ACC112 (cell line): ENCODE data around the gene NR1D2.

ENCODE experiments used
- H2AFZ ChIP-seq: fragments of 200-600 bp; sonication (generic); one replicate; pipeline ENCODE4 v1.6.0; 2017; ENCODE audit warnings: antibody characterized with exemption, low read length; ENCODE audit not compliant: unreplicated experiment
- H3K27ac ChIP-seq: fragments of 200-600 bp; sonication (generic); 2 replicates; pipeline ENCODE4 v1.5.1; 2014; ENCODE audit warnings: low read depth, mild to moderate bottlenecking, antibody characterized with exemption, low read length, moderate library complexity
- H3K27me3 ChIP-seq: fragments of 200-600 bp; sonication (generic); 2 replicates; pipeline ENCODE4 v1.6.1; 2014; ENCODE audit warnings: mild to moderate bottlenecking, antibody characterized with exemption, low read length, moderate library complexity, mixed read lengths; ENCODE audit not compliant: insufficient read depth
- H3K36me3 ChIP-seq: fragments of 200-600 bp; sonication (generic); 2 replicates; pipeline ENCODE4 v1.6.1; 2016; ENCODE audit warnings: mild to moderate bottlenecking, antibody characterized with exemption, low read length, moderate library complexity, mixed read lengths; ENCODE audit not compliant: insufficient read depth
- H3K4me1 ChIP-seq: fragments of 200-600 bp; sonication (generic); one replicate; pipeline ENCODE4 v1.6.1; 2016; ENCODE audit warnings: low read length, mixed read lengths; ENCODE audit not compliant: insufficient read depth, unreplicated experiment, control insufficient read depth
- H3K4me3 ChIP-seq: fragments of 200-600 bp; sonication (generic); 2 replicates; pipeline ENCODE4 v1.5.1; 2014; ENCODE audit warnings: mild to moderate bottlenecking, low read depth, low read length
- H3K79me2 ChIP-seq: fragments of 200-600 bp; sonication (generic); one replicate; pipeline ENCODE4 v1.6.0; 2016; ENCODE audit warnings: low read length; ENCODE audit not compliant: control insufficient read depth, unreplicated experiment, insufficient read depth

The NR1D2 gene

DNA sequence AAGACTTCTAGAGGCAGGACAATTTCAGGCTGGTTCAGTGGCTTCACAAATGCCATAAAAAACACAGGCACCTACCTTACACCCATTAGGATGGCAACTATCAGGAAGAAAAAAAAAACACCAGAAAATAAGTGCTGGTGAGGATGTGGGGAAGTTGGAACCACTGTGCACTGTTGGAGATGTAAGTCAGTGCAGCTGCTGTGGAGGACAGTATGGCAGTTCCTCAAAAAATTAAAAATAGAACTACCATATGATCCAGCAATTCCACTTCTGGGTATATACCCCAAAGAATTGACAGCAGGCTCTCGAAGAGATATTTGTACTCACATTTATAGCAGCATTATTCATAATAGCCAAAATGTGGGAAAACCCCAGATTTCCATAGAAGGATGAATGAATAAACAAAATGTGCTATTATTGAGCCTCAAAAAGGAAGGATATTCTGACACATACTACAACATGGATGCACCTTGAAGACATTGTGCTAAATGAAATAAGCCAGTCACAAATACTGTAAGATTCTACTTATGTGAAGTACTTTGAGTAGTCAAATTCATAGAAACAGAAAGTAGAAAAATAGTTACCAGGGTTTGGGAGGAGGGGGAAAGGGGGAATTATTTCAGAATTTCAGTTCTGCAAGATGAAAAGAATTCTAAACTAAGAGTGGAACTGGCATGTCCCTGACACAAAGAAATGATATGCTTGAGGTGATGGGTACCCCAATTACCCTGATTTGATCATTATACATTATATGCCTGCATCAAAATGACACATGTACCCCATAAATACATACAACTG lies 40.9 kb downstream of the NR1D2 start:
- no peaks in the 10 kb centered on the region for H3K79me2 ChIP-seq
- no peaks in the 10 kb centered on the region for H3K4me1 ChIP-seq
- no peak overlapping the region for H2AFZ ChIP-seq
- H3K4me3 ChIP-seq: no peak overlapping the region
- H3K27ac ChIP-seq: no peak overlapping the region
- H3K27me3 ChIP-seq: no peaks in the 10 kb centered on the region
- H3K36me3 ChIP-seq: no peaks in the 10 kb centered on the region

DNA sequence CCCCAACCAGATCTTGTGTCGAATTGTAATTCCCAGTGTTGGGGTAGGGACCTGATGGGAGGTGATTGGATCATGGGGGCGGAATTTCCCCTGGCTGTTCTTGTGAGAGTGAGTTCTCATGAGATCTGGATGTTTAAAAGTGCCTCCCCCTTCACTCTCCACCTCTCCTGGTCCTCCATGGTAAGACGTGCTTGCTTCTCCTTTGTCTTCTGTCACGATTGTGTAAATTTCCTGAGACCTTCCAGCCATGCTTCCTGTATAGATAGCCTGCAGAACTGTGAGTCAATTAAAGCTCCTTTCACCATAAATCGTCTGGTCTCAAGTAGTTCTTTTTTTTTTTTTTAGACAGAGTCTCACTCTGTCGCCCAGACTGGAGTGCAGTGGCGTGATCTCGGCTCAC lies 42.3 kb downstream of the NR1D2 start:
- Histone ChIP-seq H3K79me2 (no peaks in the 10 kb centered on the region), H3K27me3 (no peaks in the 10 kb centered on the region), H2AFZ (no peak overlapping the region), H3K36me3 (no peaks in the 10 kb centered on the region), H3K4me1 (no peaks in the 10 kb centered on the region), H3K4me3 (no peak overlapping the region), H3K27ac (no peak overlapping the region)

- Histone ChIP-seq H3K4me1 (no peaks in the 10 kb centered on the region), H3K27ac (no peak overlapping the region), H3K79me2 (no peaks in the 10 kb centered on the region), H2AFZ (no peak overlapping the region), H3K4me3 (no peak overlapping the region), H3K27me3 (no peaks in the 10 kb centered on the region), H3K36me3 (no peaks in the 10 kb centered on the region)
Observed at GRCh38 chr3:23991306-23991682, 46.2 kb downstream of the NR1D2 start.

- Histone ChIP-seq H3K36me3 (no peaks in the 10 kb centered on the region), H3K27me3 (no peaks in the 10 kb centered on the region), H2AFZ (no peak overlapping the region), H3K4me1 (no peaks in the 10 kb centered on the region), H3K4me3 (no peak overlapping the region), H3K27ac (no peak overlapping the region), H3K79me2 (no peaks in the 10 kb centered on the region)
Observed at GRCh38 chr3:23991683-23992628, 46.9 kb downstream of the NR1D2 start.

GRCh38 chr3:23993556-23994243 lies 48.6 kb downstream of the NR1D2 start:
- Histone ChIP-seq H2AFZ (no peak overlapping the region), H3K4me3 (no peak overlapping the region), H3K4me1 (no peaks in the 10 kb centered on the region), H3K36me3 (no peaks in the 10 kb centered on the region), H3K27me3 (no peaks in the 10 kb centered on the region), H3K27ac (no peak overlapping the region), H3K79me2 (no peaks in the 10 kb centered on the region)

DNA sequence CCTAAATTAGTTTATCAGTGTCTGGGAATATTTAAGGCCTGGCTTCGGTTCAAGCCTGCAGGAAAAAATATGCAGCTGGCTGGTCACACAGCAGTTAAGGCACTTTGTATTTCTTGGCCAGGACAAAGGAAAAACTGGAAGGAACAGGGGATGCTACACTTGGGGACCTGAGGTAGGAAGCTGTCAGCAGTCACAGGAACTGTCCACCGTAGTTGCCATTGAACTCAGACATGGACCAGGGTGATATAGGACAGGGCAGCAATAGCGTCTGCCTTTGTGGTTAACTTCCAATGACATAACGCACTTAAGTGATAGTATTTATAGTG lies 49.1 kb downstream of the NR1D2 start:
- Histone ChIP-seq H3K4me1 (no peaks in the 10 kb centered on the region), H3K27ac (no peak overlapping the region), H3K4me3 (no peak overlapping the region), H3K27me3 (no peaks in the 10 kb centered on the region), H3K36me3 (no peaks in the 10 kb centered on the region), H3K79me2 (no peaks in the 10 kb centered on the region), H2AFZ (no peak overlapping the region)

GRCh38 chr3:23995219-23995618 lies 50.1 kb downstream of the NR1D2 start:
- H3K27me3 ChIP-seq: no peaks in the 10 kb centered on the region
- H3K36me3 ChIP-seq: no peaks in the 10 kb centered on the region
- H3K4me3 ChIP-seq: no peak overlapping the region
- no peak overlapping the region for H3K27ac ChIP-seq
- no peak overlapping the region for H2AFZ ChIP-seq
- no peaks in the 10 kb centered on the region for H3K4me1 ChIP-seq
- H3K79me2 ChIP-seq: no peaks in the 10 kb centered on the region

DNA sequence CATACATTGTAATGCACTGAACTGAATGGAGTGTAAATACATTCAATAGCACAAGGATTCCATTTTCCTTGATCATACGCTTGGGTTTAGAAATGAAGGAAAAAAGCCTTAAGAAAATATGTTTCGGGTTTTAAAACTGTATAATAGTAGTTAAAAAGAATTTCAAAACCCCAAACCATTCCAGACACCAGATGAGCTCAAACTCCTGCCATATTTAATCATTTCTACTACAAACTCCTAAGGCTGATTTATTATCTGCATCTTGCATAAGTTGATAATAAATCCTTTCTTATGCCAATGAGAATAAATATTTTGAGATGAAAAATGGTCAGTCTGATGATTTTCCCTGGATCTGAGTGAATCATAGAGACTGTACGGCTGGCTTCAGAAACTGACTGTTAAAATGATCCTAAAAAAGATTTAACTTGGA lies 51.0 kb downstream of the NR1D2 start:
- no peaks in the 10 kb centered on the region for H3K27me3 ChIP-seq
- no peaks in the 10 kb centered on the region for H3K36me3 ChIP-seq
- no peak overlapping the region for H3K4me3 ChIP-seq
- H3K79me2 ChIP-seq: no peaks in the 10 kb centered on the region
- H3K4me1 ChIP-seq: no peaks in the 10 kb centered on the region
- H2AFZ ChIP-seq: no peak overlapping the region
- no peak overlapping the region for H3K27ac ChIP-seq

DNA sequence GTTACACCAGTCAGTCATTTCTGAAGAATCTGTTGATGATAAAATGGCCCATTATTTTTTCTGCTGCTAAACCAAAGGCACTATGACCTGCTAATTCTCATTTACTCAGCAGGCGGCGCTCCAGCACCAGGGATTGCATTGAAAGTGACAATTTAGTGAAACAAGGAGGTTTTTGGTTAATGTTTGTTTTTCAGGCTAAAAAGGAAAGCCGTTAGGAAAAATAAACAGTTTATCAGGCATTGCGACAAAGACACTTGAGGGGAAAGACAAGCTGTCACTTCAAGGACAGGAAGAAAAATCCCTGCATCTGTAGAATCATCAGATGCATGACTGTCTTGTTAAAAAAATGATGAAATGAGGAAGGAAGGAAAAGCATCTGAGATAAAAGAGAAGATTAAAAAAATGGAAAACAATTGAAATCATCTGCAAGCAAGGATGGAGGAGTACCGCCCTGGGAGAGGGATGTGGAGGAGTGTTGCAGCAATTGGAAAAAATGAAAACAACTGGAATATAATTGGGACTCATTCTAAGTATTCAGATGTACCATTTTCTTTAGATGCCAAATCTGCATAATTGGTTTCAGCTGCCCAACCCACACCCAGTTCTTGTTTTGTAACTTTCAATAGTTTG lies 54.0 kb downstream of the NR1D2 start:
- Histone ChIP-seq H3K27me3 (no peaks in the 10 kb centered on the region), H3K36me3 (no peaks in the 10 kb centered on the region), H3K79me2 (no peaks in the 10 kb centered on the region), H3K4me1 (no peaks in the 10 kb centered on the region), H3K4me3 (0 out of 2 replicates have a peak overlapping the region, but pooled peaks have one; percentile 23), H3K27ac (no peak overlapping the region), H2AFZ (no peak overlapping the region)

- no peaks in the 10 kb centered on the region for H3K4me1 ChIP-seq
- no peak overlapping the region for H3K27ac ChIP-seq
Observed at GRCh38 chr3:24002129-24002528, 57.0 kb downstream of the NR1D2 start.

More at GRCh38 chr3:24002129-24002528, 57.0 kb downstream of the NR1D2 start:
- Histone ChIP-seq H3K36me3 (no peaks in the 10 kb centered on the region), H3K4me3 (no peak overlapping the region), H3K79me2 (no peaks in the 10 kb centered on the region), H2AFZ (no peak overlapping the region), H3K27me3 (no peaks in the 10 kb centered on the region)
